HTR-8/SVneo (cell line): ENCODE data around the gene KLHL6.
"Not testable (repeated sequence)": the region's sequence is repeated elsewhere in the genome, so short reads cannot be mapped to it uniquely, and the experiment has no call there.

Experiments used
- DNase-seq: peaks from one replicate; pipeline ENCODE4 v3.0.0; 2011; ENCODE audit warnings: low spot score, mixed read lengths; ENCODE audit not compliant: insufficient read length
- FAIRE-seq: peaks from 2 replicates; lab custom pipeline; 2011; peaks lifted over from hg19 to GRCh38; lab: Jason Lieb, UNC

The KLHL6 gene

GRCh38 chr3:183570191-183570590 lies 14.7 kb upstream of the KLHL6 start:
- not testable (repeated sequence) for FAIRE-seq, DNase-seq

DNA sequence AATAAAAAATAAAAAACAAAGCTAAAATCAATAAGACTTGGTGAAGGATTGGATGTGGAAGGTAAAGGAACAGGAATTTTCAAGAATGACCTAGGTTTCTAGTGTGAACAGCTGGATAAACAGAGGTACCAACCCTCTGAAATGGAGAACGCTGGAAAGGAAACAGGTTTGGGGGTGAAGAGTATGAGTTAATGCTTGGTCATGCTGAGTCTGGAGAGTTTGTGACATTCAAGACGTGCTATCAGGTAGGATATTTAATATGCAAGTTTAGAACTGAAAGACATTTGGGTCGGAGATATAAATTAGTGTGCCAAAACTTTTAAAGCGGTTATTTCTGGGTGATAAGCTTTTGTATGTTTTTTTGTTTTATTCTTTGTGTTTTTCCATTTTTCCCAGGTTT lies 11.4 kb upstream of the KLHL6 start:
- FAIRE-seq: no peak
- DNase-seq: no peak

DNA sequence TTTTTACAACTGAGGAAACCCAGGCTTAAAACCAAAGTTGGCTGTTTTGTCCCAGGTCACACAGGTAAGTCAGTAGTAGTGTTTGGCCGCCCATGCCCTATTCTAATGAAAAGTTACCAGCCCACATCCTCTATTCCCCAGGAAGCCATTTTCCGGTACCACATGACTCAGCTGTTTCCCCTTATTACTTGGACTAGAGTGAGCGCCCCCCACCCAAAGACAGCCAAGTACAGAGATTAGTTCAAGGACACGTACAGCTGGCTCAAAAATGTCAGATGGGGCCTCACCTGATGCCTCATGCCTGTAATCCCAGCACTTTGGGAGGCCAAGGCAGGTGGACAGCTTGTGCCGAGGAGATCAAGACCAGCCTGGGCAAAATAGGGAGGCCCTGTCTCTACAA lies 8.5 kb upstream of the KLHL6 start:
- DNase-seq (no peak), FAIRE-seq (no peak)

- FAIRE-seq (no peak), DNase-seq (no peak)
Measured at GRCh38 chr3:183563536-183563874, 8.0 kb upstream of the KLHL6 start.

- FAIRE-seq: no peak
- no peak for DNase-seq
Measured at GRCh38 chr3:183560607-183561006, 5.1 kb upstream of the KLHL6 start.

GRCh38 chr3:183558495-183558894 lies 3.0 kb upstream of the KLHL6 start:
- FAIRE-seq: no peak
- no peak for DNase-seq

- DNase-seq (no peak), FAIRE-seq (no peak)
Measured at GRCh38 chr3:183556722-183557121, 1.2 kb upstream of the KLHL6 start.

- FAIRE-seq (no peak), DNase-seq (no peak)
Measured at GRCh38 chr3:183554377-183554776, 1.1 kb downstream of the KLHL6 start.

DNA sequence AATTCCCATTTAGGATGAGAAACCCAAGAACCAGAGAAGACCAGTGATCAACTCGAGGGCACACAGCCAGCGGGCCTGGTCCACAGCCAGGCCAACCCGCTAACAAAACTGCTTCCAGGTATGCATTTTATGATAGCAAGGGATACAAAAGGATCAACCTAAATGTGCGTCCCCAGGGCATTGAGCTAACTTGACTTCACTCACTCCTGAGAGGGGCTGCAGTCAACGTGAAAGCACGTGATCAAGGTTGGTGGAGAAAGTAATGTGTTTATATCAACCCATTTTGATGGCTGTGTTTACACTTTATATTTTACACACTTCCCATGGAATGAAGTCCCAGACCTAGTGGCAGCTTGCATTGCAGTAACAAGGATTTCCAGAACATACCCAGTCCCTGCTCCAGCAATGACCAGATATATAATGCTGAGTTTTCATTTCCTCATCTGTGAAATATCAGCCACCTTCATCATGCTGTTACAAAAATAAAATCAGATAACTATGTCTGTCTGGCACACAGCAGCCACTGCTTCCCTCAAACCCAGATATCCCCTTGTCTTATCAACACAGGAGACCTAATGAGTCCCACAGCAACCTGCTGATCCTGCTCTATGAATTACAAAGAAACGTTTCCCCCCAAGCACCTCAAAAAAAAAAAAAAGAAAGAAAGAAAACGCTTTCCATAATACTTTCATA lies 2.0 kb downstream of the KLHL6 start:
- no peak for FAIRE-seq

DNA sequence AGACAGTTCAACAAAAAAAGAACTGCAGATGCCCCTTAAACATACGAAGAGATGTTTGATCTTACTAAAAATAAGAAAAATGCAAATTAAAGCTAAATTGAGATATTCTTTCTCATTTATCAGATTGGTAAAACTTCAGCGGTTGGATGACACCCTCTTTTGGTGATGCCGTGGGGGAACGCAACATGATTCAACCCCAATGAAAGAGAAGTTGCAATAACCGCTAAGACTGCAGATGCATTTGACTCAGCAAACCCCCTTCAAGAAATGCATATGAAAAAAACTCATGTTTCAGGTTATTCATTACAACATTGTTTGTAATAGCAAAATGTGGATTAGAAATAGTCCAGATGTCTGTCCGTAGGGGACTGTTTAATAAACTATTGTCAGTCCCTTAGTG lies 3.6 kb downstream of the KLHL6 start:
- DNase-seq: no peak
- no peak for FAIRE-seq

More for the DNA sequence above, 2.0 kb downstream of the KLHL6 start:
- DNase-seq: no peak

- no peak for FAIRE-seq
Measured at GRCh38 chr3:183548262-183548769, 7.2 kb downstream of the KLHL6 start.

DNA sequence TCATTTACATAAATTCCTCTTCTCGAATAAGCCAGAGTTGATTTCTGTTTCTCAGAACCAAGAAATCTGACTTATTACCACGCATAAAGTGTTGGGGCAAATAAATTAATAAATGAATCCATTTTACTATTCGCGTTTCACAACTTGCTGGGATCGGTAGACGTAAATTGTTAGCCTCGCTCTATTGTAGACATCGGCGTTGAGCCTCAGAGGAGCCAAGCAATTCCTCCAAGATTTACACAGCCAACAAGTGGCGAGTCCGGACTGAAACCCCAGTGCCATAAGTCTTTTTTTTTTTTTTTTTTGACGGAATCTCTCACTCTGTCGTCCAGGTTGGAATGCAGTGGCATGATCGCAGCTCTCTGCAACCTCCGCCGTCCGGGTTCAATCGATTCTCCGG lies 8.9 kb downstream of the KLHL6 start:
- FAIRE-seq (no peak), DNase-seq (no peak)

More at GRCh38 chr3:183548262-183548769, 7.2 kb downstream of the KLHL6 start:
- peak; percentile 79 for DNase-seq

- no peak for FAIRE-seq
- no peak for DNase-seq
Measured at GRCh38 chr3:183545708-183546107, 9.8 kb downstream of the KLHL6 start.

DNA sequence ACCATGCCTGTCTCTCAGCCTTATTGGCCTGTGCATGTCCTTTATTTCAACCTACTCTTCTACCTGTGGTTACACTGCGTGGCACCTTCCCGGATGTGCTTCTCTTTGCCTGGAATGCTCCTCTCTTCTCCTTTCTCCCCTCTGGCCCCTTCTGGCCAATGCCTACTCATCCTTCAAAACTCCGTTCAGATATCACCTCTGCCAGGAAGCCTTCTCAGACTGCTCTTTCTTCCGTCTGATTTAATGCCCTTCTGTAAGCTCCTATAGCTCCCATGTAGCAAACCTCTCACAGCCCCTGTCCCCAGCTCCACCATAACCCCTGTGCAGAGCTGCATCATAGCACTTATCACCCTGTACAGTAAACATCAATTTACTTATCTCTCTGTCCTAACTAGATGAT lies 13.2 kb downstream of the KLHL6 start:
- no peak for DNase-seq
- FAIRE-seq: no peak

GRCh38 chr3:183541738-183542137 lies 13.8 kb downstream of the KLHL6 start:
- DNase-seq (no peak), FAIRE-seq (no peak)

- FAIRE-seq (no peak), DNase-seq (no peak)
Measured at GRCh38 chr3:183541235-183541655, 14.3 kb downstream of the KLHL6 start.

DNA sequence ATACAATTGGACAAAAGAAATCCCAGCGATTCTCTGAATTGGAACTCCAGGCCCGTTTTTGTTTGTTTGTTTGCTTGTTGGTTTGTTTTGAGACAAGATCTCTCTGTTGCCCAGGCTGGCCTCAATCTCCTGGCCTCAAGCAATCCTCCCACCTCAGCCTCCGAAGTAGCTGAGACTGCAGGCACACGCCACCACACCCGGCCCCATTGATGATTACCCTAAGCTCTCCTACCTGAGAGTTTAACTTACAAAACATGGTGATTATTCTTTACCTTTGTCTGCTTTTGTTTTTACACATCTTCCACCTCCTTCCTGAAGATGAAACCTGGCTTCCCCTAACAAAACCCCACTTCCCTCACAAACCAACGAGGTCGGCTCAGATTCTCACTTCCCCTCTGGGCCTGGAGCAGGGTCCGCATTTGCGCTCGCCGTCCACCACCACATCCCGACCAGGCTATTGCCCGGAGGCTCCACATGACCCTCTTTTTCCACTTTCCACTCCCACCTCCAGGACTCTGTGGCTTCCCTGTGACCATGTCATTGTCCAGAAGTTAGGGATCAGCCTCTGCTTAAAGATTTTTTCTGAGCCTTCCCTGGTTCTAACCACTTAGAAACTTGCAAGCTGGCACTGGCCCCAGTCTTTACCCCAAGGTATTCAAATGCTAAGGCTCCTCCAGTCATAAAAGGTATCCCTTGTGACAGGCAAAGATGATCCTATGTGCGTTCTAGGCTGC lies 14.8 kb downstream of the KLHL6 start:
- no peak for FAIRE-seq

DNA sequence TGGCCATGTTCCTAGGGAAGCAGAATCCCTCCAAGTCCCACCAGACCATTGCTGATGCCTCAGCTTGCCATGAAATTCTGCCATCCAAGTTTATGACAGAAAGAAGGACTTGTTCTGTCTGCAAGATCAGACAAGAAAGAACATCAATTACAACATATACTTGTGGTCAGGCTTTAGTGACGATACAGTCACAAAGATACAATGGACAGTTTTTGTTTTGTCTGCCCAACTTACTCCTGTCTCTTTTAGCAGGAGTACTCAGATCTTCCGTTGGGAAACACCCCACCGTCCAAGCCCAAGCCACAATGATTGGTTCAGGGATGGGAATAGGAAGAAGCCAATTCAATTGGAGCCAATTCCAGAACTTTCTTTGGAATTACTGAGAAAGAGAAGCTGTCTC lies 15.7 kb downstream of the KLHL6 start:
- DNase-seq (no peak), FAIRE-seq (no peak)

More for the DNA sequence above, 14.8 kb downstream of the KLHL6 start:
- DNase-seq: no peak

DNA sequence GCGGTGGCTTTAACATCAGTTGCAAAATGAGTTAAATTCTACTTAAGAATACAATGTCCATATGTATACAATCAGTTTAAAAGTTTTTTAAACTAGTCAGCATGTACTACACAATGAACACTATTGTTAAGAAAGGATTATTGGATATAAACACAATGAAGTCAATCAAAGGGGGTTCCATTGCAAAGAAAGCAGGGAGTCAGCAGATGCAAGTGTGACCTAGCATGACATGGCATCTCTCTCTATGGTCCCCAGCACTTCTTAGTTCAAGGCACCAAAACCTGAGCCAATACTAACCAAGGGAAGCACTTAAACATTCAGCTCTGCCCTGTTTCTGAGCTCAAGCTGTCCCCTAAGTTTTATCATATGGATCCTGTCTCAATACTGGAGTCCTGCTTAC lies 17.0 kb downstream of the KLHL6 start:
- FAIRE-seq (no peak), DNase-seq (no peak)

GRCh38 chr3:183537295-183537730 lies 18.2 kb downstream of the KLHL6 start:
- no peak for DNase-seq
- no peak for FAIRE-seq

GRCh38 chr3:183536238-183536880 lies 19.1 kb downstream of the KLHL6 start:
- FAIRE-seq (no peak), DNase-seq (no peak)
